ENCODE results near the gene ZNF43. TPM values are rescaled to one million over a fixed set of nuclear protein-coding genes. Genes with fewer than 3 reads are reported as not detected.
"Not testable (repeated sequence)": the region's sequence is repeated elsewhere in the genome, so short reads cannot be mapped to it uniquely, and the experiment has no call there.

The ZNF43 gene
- total RNA-seq, 1 donor from 2014 or later: 16.0 TPM

GRCh38 chr19:21812448-21812847 is 23.5 kb downstream of the ZNF43 start:
- Mint-ChIP-seq H3K4me1 (ENCODE audit: unreplicated experiment) (no peaks in the 10 kb centered on the region), H3K9me3 (ENCODE audit: unreplicated experiment) (peaks cover 35% of the 10 kb centered on the region), H3K4me3 (ENCODE audit: unreplicated experiment) (no peak overlapping the region), H3K27ac (ENCODE audit: unreplicated experiment) (no peak overlapping the region), H3K36me3 (ENCODE audit: unreplicated experiment) (peaks cover 88% of the 10 kb centered on the region), H3K27me3 (ENCODE audit: unreplicated experiment) (no peaks in the 10 kb centered on the region)
- TF ChIP-seq, protein P1, sequence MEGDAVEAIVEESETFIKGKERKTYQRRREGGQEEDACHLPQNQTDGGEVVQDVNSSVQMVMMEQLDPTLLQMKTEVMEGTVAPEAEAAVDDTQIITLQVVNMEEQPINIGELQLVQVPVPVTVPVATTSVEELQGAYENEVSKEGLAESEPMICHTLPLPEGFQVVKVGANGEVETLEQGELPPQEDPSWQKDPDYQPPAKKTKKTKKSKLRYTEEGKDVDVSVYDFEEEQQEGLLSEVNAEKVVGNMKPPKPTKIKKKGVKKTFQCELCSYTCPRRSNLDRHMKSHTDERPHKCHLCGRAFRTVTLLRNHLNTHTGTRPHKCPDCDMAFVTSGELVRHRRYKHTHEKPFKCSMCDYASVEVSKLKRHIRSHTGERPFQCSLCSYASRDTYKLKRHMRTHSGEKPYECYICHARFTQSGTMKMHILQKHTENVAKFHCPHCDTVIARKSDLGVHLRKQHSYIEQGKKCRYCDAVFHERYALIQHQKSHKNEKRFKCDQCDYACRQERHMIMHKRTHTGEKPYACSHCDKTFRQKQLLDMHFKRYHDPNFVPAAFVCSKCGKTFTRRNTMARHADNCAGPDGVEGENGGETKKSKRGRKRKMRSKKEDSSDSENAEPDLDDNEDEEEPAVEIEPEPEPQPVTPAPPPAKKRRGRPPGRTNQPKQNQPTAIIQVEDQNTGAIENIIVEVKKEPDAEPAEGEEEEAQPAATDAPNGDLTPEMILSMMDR (IDR thresholded peaks at IDR 0.05): no peak
- DNase-seq (ENCODE audit: extremely low spot score, unreplicated experiment): no peak

- Mint-ChIP-seq H3K9me3 (ENCODE audit: unreplicated experiment) (peaks cover 35% of the 10 kb centered on the region), H3K36me3 (ENCODE audit: unreplicated experiment) (peaks cover 72% of the 10 kb centered on the region)
- DNase-seq (ENCODE audit: extremely low spot score, unreplicated experiment); H3K27ac Mint-ChIP-seq (ENCODE audit: unreplicated experiment); H3K4me3 Mint-ChIP-seq (ENCODE audit: unreplicated experiment); H3K4me1 Mint-ChIP-seq (ENCODE audit: unreplicated experiment); H3K27me3 Mint-ChIP-seq (ENCODE audit: unreplicated experiment): not testable (repeated sequence)
Measured at GRCh38 chr19:21808400-21809000, 27.5 kb downstream of the ZNF43 start.

GRCh38 chr19:21789466-21790085 is 46.4 kb downstream of the ZNF43 start:
- Mint-ChIP-seq H3K27me3 (ENCODE audit: unreplicated experiment) (no peaks in the 10 kb centered on the region), H3K27ac (ENCODE audit: unreplicated experiment) (no peak overlapping the region)

DNA sequence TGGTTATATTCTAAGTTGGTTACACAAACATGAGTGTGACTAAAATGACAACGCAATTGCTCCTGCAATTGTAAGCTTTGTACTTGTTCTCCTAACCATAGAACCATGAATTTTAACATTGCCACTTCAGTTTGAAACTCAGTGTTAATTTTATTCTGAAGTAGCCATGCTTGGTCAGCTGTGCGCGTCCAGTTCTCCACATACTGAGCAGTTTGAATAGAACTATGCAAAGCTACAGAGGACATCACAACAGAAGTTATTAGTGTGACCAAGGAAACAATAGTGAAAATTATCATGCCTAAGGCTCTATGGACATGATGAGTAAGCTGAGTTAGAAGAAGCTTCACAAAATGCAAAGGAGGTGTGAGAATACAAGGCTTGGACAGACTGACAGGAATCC is 49.0 kb downstream of the ZNF43 start:
- Mint-ChIP-seq H3K4me3 (ENCODE audit: unreplicated experiment) (no peak overlapping the region), H3K4me1 (ENCODE audit: unreplicated experiment) (no peaks in the 10 kb centered on the region), H3K9me3 (ENCODE audit: unreplicated experiment) (peaks cover 43% of the 10 kb centered on the region), H3K36me3 (ENCODE audit: unreplicated experiment) (no peaks in the 10 kb centered on the region), H3K27ac (ENCODE audit: unreplicated experiment) (no peak overlapping the region), H3K27me3 (ENCODE audit: unreplicated experiment) (no peaks in the 10 kb centered on the region)
- no peak for DNase-seq (ENCODE audit: extremely low spot score, unreplicated experiment)
- TF ChIP-seq, protein P1 (IDR thresholded peaks at IDR 0.05): no peak

More at GRCh38 chr19:21789466-21790085, 46.4 kb downstream of the ZNF43 start:
- DNase-seq (ENCODE audit: extremely low spot score, unreplicated experiment): no peak
- Mint-ChIP-seq H3K36me3 (ENCODE audit: unreplicated experiment) (no peaks in the 10 kb centered on the region), H3K4me3 (ENCODE audit: unreplicated experiment) (no peak overlapping the region), H3K9me3 (ENCODE audit: unreplicated experiment) (peaks cover 37% of the 10 kb centered on the region), H3K4me1 (ENCODE audit: unreplicated experiment) (no peaks in the 10 kb centered on the region)
- TF ChIP-seq, protein P1 (IDR thresholded peaks at IDR 0.05): no peak

DNA sequence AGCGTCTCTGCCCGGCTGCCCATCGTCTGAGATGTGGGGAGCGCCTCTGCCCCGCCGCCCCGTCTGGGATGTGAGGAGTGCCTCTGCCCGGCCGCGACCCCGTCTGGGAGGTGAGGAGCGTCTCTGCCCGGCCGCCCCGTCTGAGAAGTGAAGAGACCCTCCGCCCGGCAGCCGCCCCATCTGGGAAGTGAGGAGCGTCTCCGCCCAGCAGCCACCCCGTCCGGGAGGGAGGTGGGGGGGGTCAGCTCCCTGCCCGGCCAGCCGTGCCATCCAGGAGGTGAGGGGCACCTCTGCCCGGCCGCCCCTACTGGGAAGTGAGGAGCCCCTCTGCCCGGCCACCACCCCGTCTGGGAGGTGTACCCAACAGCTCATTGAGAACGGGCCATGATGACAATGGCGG is 60.2 kb downstream of the ZNF43 start:
- H3K36me3 Mint-ChIP-seq (ENCODE audit: unreplicated experiment); H3K27me3 Mint-ChIP-seq (ENCODE audit: unreplicated experiment); DNase-seq (ENCODE audit: extremely low spot score, unreplicated experiment); H3K27ac Mint-ChIP-seq (ENCODE audit: unreplicated experiment); H3K4me1 Mint-ChIP-seq (ENCODE audit: unreplicated experiment); H3K4me3 Mint-ChIP-seq (ENCODE audit: unreplicated experiment): not testable (repeated sequence)
- H3K9me3 Mint-ChIP-seq (ENCODE audit: unreplicated experiment): peaks cover 13% of the 10 kb centered on the region

- H3K9me3 Mint-ChIP-seq (ENCODE audit: unreplicated experiment): peaks cover 10% of the 10 kb centered on the region
Measured at GRCh38 chr19:21767065-21767800, 68.7 kb downstream of the ZNF43 start, which contains the start of gene ZNF100. TSS of gene ZNF100 (minus strand) at chr19:21767579. CDS start at chr19:21767429, 150 bp downstream.

DNA sequence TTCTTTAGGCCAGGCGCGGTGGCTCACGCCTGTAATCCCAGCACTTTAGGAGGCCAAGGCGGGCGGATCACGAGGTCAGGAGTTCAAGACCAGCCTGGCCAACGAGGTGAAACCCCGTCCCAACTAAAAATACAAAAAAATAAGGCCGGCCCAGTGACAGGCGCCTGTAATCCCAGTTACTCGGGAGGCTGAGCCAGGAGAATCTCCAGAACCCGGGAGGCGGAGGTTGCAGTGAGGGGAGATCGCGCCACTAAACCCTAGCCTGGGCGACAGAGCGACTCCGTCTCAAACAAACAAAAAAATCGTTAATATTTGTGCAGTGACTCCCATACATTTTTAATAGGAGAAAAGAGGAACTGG is 69.3 kb downstream of the ZNF43 start:
- peaks cover 23% of the 10 kb centered on the region for H3K36me3 Mint-ChIP-seq (ENCODE audit: unreplicated experiment)
- not testable (repeated sequence) for DNase-seq (ENCODE audit: extremely low spot score, unreplicated experiment); H3K27me3 Mint-ChIP-seq (ENCODE audit: unreplicated experiment)
- peak overlapping the region; percentile 92 for H3K4me3 Mint-ChIP-seq (ENCODE audit: unreplicated experiment)
- peak overlapping the region; percentile 99 for H3K27ac Mint-ChIP-seq (ENCODE audit: unreplicated experiment)
- peaks cover 10% of the 10 kb centered on the region for H3K9me3 Mint-ChIP-seq (ENCODE audit: unreplicated experiment)
- H3K4me1 Mint-ChIP-seq (ENCODE audit: unreplicated experiment): peaks cover 15% of the 10 kb centered on the region

More at GRCh38 chr19:21767065-21767800, 68.7 kb downstream of the ZNF43 start, which contains the start of gene ZNF100:
- peak; percentile 95 for DNase-seq (ENCODE audit: extremely low spot score, unreplicated experiment)
- Mint-ChIP-seq H3K27ac (ENCODE audit: unreplicated experiment) (peak within 1 kb of the TSS; percentile 99), H3K4me3 (ENCODE audit: unreplicated experiment) (peak within 1 kb of the TSS; percentile 92), H3K36me3 (ENCODE audit: unreplicated experiment) (peaks cover 17% of the 10 kb centered on the region), H3K27me3 (ENCODE audit: unreplicated experiment) (no peaks in the 10 kb centered on the region), H3K4me1 (ENCODE audit: unreplicated experiment) (peaks cover 15% of the 10 kb centered on the region)
- TF ChIP-seq, protein P1 (IDR thresholded peaks at IDR 0.05): no peak

Measured in osteocyte (in vitro differentiated cells).